HCT116 (cell line): ENCODE measurements around the gene NHSL2. TPM values are rescaled to one million over a fixed set of nuclear protein-coding genes. Genes with fewer than 3 reads are reported as not detected.

ENCODE experiments used
- ATAC-seq: fragments of 200-7000 bp; cut with Tn5 transposase; 2 replicates; pipeline ENCODE4 v1.9.1; 2020; ENCODE audit warnings: mild to moderate bottlenecking, moderate library complexity
- BruUV-seq: library from RNA; stranded (reverse); fragments of 400-500 nt; replicated peaks from 2 replicates; lab custom pipeline; 2021; lab: Mats Ljungman, UMichigan
- CTCF ChIA-PET: fragments of 300-600 bp; sonication (Branson Sonifier 250); formaldehyde crosslinking; loops from one replicate; lab custom pipeline; 2021; ENCODE audit warnings: antibody characterized with exemption; lab: Charles Lee
- POLR2A ChIA-PET: fragments of 300-600, 350-600 bp; sonication (Branson Sonifier 250); formaldehyde crosslinking; loops from one replicate; lab custom pipeline; 2021; ENCODE audit warnings: antibody characterized with exemption; lab: Charles Lee
- RAD21 ChIA-PET, 2 experiments: fragments of 300-600 bp; sonication (Branson Sonifier 250); formaldehyde crosslinking; loops; one replicate each; lab custom pipeline; 2023; ENCODE audit warnings: low total read pairs in 2 of 2; ENCODE audit not compliant: uncharacterized antibody in 2 of 2, unreplicated experiment in 2 of 2, low non-redundant PET in 1 of 2; lab: Charles Lee
- DNase-seq: peaks from one replicate; pipeline ENCODE4 v3.0.0-alpha.2; 2010; ENCODE audit warnings: low read depth, low spot score
- H2AFZ ChIP-seq: fragments of 200-600 bp; shearing (Covaris generic), sonication (generic); 2 replicates; pipeline ENCODE4 v1.6.1; 2017; ENCODE audit warnings: low read depth, mixed run types, mixed read lengths, antibody characterized with exemption, low read length; ENCODE audit not compliant: poor library complexity, severe bottlenecking
- H3K27ac ChIP-seq: 2 replicates; pipeline ENCODE4 v1.5.1; 2012; ENCODE audit warnings: low read depth, low read length
- H3K27me3 ChIP-seq: fragments of 200-600 bp; sonication (generic); 2 replicates; pipeline ENCODE4 v1.6.1; 2016; ENCODE audit warnings: mixed run types, low read length, mixed read lengths; ENCODE audit not compliant: insufficient read depth
- H3K36me3 ChIP-seq, 2 experiments: fragments of 200-500 bp in 1 of 2; fragments of 200-600 bp in 1 of 2; sonication (Bioruptor generic) in 1 of 2; sonication (generic) in 1 of 2; 2 replicates each; pipeline versions ENCODE4 v1.5.1 to v1.6.1; 2014 to 2016; ENCODE audit warnings: low read length in 2 of 2, inconsistent platforms in 1 of 2, mixed read lengths in 1 of 2, mixed run types in 1 of 2; ENCODE audit not compliant: insufficient read depth in 2 of 2, control insufficient read depth in 1 of 2
- H3K4me1 ChIP-seq, 2 experiments: fragments of 200-600 bp in 1 of 2; sonication (generic) in 1 of 2; 2 replicates each; pipeline versions ENCODE4 v1.5.1 to v1.6.1; 2012 to 2017; ENCODE audit warnings: low read length in 2 of 2, inconsistent platforms in 1 of 2, mild to moderate bottlenecking in 1 of 2, mixed read lengths in 1 of 2, mixed run types in 1 of 2, moderate library complexity in 1 of 2; ENCODE audit not compliant: insufficient read depth in 2 of 2, control insufficient read depth in 1 of 2
- H3K4me2 ChIP-seq: fragments of 200-600 bp; sonication (generic); 2 replicates; pipeline ENCODE4 v1.6.1; 2017; ENCODE audit warnings: mixed run types, low read length, mixed read lengths
- H3K4me3 ChIP-seq, 2 experiments: fragments of 200-600 bp in 1 of 2; sonication (generic) in 1 of 2; replicated peaks in 1 of 2; 2 replicates each; pipeline ENCODE4 v1.5.1; 2011 to 2016; ENCODE audit warnings: low read length in 2 of 2, control low read depth in 1 of 2, low read depth in 1 of 2, mild to moderate bottlenecking in 1 of 2, mixed read lengths in 1 of 2, mixed run types in 1 of 2
- H3K79me2 ChIP-seq: fragments of 200-600 bp; sonication (generic); 2 replicates; pipeline ENCODE4 v1.6.1; 2017; ENCODE audit warnings: mild to moderate bottlenecking, mixed run types, low read length, moderate library complexity, mixed read lengths; ENCODE audit not compliant: insufficient read depth
- H3K9ac ChIP-seq: fragments of 200-600 bp; sonication (generic); 2 replicates; pipeline ENCODE4 v1.6.1; 2016; ENCODE audit warnings: low read length, mixed read lengths
- H3K9me2 ChIP-seq: fragments of 200-600 bp; sonication (generic), shearing (Covaris generic); 2 replicates; pipeline ENCODE4 v1.6.1; 2017; ENCODE audit warnings: mixed run types, mild to moderate bottlenecking, moderate library complexity; ENCODE audit not compliant: insufficient read depth
- H3K9me3 ChIP-seq, 2 experiments: fragments of 200-500 bp in 1 of 2; fragments of 200-600 bp in 1 of 2; sonication (Bioruptor generic) in 1 of 2; sonication (generic) in 1 of 2; 2 replicates each; pipeline ENCODE4 v1.6.1; 2014 to 2017; ENCODE audit warnings: low read length in 2 of 2, mixed read lengths in 2 of 2, inconsistent platforms in 1 of 2, low read depth in 1 of 2, mild to moderate bottlenecking in 1 of 2, mixed run types in 1 of 2, moderate library complexity in 1 of 2; ENCODE audit not compliant: control insufficient read depth in 1 of 2, insufficient read depth in 1 of 2
- H4K20me1 ChIP-seq: fragments of 200-600 bp; sonication (generic), shearing (Covaris generic); 2 replicates; pipeline ENCODE4 v1.6.1; 2017; ENCODE audit warnings: mixed run types, mild to moderate bottlenecking, moderate library complexity; ENCODE audit not compliant: insufficient read depth
- CBX3 ChIP-seq: IDR thresholded peaks from 2 replicates; pipeline ENCODE4 v1.6.1; 2012; ENCODE audit warnings: low read depth
- EGR1 ChIP-seq: IDR thresholded peaks from 2 replicates; pipeline ENCODE4 v1.6.1; 2012; ENCODE audit warnings: low read depth
- ELF1 ChIP-seq: IDR thresholded peaks from 2 replicates; pipeline ENCODE4 v1.6.1; 2012; ENCODE audit warnings: low read depth, borderline replicate concordance
- EZH2 ChIP-seq: fragments of 200-600 bp; sonication (generic); IDR thresholded peaks from 2 replicates; pipeline ENCODE4 v1.6.1; 2017; ENCODE audit warnings: antibody characterized with exemption, mixed run types
- EZH2phosphoT487 ChIP-seq: fragments of 200-600 bp; IDR thresholded peaks from 2 replicates; pipeline ENCODE4 v1.6.1; 2018; ENCODE audit warnings: antibody characterized with exemption, borderline replicate concordance
- FOSL1 ChIP-seq: IDR thresholded peaks from 2 replicates; pipeline ENCODE4 v1.6.1; 2012; ENCODE audit warnings: low read depth
- JUND ChIP-seq: IDR thresholded peaks from 2 replicates; pipeline ENCODE4 v1.6.1; 2012
- POLR2A ChIP-seq: IDR thresholded peaks from 2 replicates; pipeline ENCODE4 v1.7.0; 2011; ENCODE audit warnings: borderline replicate concordance; ENCODE audit not compliant: insufficient read depth, insufficient read length; ENCODE audit errors: extremely low read depth
- POLR2AphosphoS5 ChIP-seq: IDR thresholded peaks from 2 replicates; pipeline ENCODE4 v1.6.1; 2011; ENCODE audit warnings: mild to moderate bottlenecking, low read depth, low read length, moderate library complexity
- SIN3A ChIP-seq: IDR thresholded peaks from 2 replicates; pipeline ENCODE4 v1.6.1; 2012; ENCODE audit warnings: low read depth
- YY1 ChIP-seq: IDR thresholded peaks from 2 replicates; pipeline ENCODE4 v1.6.1; 2011; ENCODE audit warnings: low read length, low read depth, moderate library complexity, mild to moderate bottlenecking; ENCODE audit not compliant: insufficient replicate concordance; ENCODE audit errors: extremely low read depth
- ZBTB33 ChIP-seq: IDR thresholded peaks from 2 replicates; pipeline ENCODE4 v1.6.1; 2011; ENCODE audit warnings: mild to moderate bottlenecking, low read length, moderate library complexity; ENCODE audit not compliant: insufficient replicate concordance; ENCODE audit errors: extremely low read depth
- ZFX ChIP-seq: fragments of 450-650 bp; IDR thresholded peaks from 2 replicates; pipeline ENCODE4 v1.6.1; 2017
- intact Hi-C: fragments of 100-400 bp; cut with micrococcal nuclease; formaldehyde crosslinking; loops from 2 replicates; pipeline ENCODE4 v1.10.0; 2022
- total RNA-seq: library from RNA; stranded (reverse); gene quantifications from one replicate; pipeline ENCODE4 v1.2.1, GENCODE V29; 2021; ENCODE audit not compliant: unreplicated experiment
- TF ChIP-seq, protein P1 (sequence below), 3 experiments: fragments of 200-600 bp in 1 of 3; sonication (generic) in 1 of 3; IDR thresholded peaks in 2 of 3; conservative IDR thresholded peaks in 1 of 3; 2 replicates each; pipeline ENCODE4 v1.5.1; 2012 to 2017; ENCODE audit warnings: low read depth in 2 of 3, low read length in 2 of 3, antibody characterized with exemption in 1 of 3, borderline replicate concordance in 1 of 3, control low read depth in 1 of 3, mild to moderate bottlenecking in 1 of 3, mixed read lengths in 1 of 3, mixed run types in 1 of 3, moderate library complexity in 1 of 3; ENCODE audit not compliant: insufficient read depth in 1 of 3
- TF ChIP-seq, protein P2 (sequence below): IDR thresholded peaks from 2 replicates; pipeline ENCODE4 v1.6.1; 2012

NHSL2 gene
- total RNA-seq, 1 experiment from 2014 or later, result 0.22 TPM

DNA sequence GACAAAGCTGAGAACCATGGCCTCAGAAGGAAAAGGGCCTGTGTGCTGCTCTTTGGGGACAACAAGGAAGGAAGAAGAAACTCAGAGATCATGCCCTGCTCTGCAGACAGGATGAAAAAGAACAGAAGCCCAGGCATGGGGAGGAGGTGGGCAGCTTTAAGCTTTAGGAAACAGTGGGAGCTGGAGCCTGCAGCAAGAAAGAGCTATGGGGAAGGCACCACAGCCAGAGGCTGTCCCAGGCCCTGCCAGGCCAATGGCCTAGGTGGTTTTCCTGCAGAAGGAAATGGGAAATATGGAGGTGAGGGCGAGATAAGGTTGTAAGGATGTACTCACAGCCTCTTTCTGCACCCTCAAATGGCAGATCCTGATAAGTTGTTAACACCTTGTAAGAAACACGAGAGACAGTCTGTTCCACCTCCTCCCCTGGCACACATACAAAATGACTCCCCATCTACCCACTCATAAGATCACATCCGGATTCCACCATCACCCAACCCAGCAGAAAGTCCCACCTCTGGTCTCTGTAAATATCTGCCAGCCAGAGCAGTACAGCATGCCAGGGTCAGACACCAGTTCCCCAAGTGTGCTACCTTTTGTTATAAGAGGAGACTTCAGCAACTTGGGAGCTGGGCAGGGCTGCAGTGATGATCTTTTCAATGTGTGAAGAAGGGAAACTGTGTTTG is 115.8 kb downstream of the NHSL2 start:
- Histone ChIP-seq H3K9me3 (no peaks in the 10 kb centered on the region), H4K20me1 (no peaks in the 10 kb centered on the region), H3K4me3 (no peak overlapping the region), H2AFZ (no peak overlapping the region), H3K27ac (no peak overlapping the region), H3K9me2 (no peaks in the 10 kb centered on the region), H3K4me2 (no peak overlapping the region), H3K79me2 (no peaks in the 10 kb centered on the region)
- ATAC-seq, result no peak
- CTCF ChIA-PET, result interaction anchor here (4.2 kb wide), 1 partner anchor 8 kb away, joined by 21 read pairs; no protein-coding TSS in a partner anchor
- POLR2A ChIA-PET, result no interaction called here
- no peak for TF ChIP-seq ZBTB33
- TF ChIP-seq, protein P1, sequence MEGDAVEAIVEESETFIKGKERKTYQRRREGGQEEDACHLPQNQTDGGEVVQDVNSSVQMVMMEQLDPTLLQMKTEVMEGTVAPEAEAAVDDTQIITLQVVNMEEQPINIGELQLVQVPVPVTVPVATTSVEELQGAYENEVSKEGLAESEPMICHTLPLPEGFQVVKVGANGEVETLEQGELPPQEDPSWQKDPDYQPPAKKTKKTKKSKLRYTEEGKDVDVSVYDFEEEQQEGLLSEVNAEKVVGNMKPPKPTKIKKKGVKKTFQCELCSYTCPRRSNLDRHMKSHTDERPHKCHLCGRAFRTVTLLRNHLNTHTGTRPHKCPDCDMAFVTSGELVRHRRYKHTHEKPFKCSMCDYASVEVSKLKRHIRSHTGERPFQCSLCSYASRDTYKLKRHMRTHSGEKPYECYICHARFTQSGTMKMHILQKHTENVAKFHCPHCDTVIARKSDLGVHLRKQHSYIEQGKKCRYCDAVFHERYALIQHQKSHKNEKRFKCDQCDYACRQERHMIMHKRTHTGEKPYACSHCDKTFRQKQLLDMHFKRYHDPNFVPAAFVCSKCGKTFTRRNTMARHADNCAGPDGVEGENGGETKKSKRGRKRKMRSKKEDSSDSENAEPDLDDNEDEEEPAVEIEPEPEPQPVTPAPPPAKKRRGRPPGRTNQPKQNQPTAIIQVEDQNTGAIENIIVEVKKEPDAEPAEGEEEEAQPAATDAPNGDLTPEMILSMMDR (IDR thresholded peaks at IDR 0.05 in 2 of 3, conservative IDR thresholded peaks at IDR 0.05 in 1 of 3; ENCODE audit: borderline replicate concordance in 1 of 3, insufficient read depth in 1 of 3, low read depth in 2 of 3, low read length in 2 of 3), result no peak
- no peak for TF ChIP-seq JUND
- TF ChIP-seq ELF1, result no peak
- no peak for TF ChIP-seq POLR2AphosphoS5
- TF ChIP-seq, protein P2, sequence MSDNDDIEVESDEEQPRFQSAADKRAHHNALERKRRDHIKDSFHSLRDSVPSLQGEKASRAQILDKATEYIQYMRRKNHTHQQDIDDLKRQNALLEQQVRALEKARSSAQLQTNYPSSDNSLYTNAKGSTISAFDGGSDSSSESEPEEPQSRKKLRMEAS, result no peak
- TF ChIP-seq POLR2A, result no peak
- no peak for TF ChIP-seq EGR1
- no peak for TF ChIP-seq CBX3
- no peak for TF ChIP-seq FOSL1
- TF ChIP-seq YY1, result no peak
- no peak for TF ChIP-seq SIN3A
- TF ChIP-seq EZH2, result no peak
- no peak for TF ChIP-seq EZH2phosphoT487
- no peak for TF ChIP-seq ZFX
- TF ChIP-seq, all 23 proteins: peak for 0
- RAD21 ChIA-PET, result no interaction called here
- DNase-seq, result no peak
- no TSS peak for BruUV-seq
- peaks cover 12 to 18% of the 10 kb centered on the region in 2 experiments for H3K4me1 ChIP-seq
- no peak overlapping the region for H3K9ac ChIP-seq
- no peaks in the 10 kb centered on the region for H3K27me3 ChIP-seq
- no peaks in the 10 kb centered on the region for H3K36me3 ChIP-seq
- intact Hi-C loops, result no loop called here
